Endothelial cell of umbilical vein (primary cell): ENCODE measurements around the gene VCL. TPM values are rescaled to one million over a fixed set of nuclear protein-coding genes. Genes with fewer than 3 reads are reported as not detected.
A peak's percentile ranks its signal among the peaks of the same experiment; 100 is the strongest.

Experiments
- BruUV-seq: library from RNA; stranded (reverse); fragments of 400-500 nt; replicated peaks from 2 replicates; lab custom pipeline; 2021; lab: Mats Ljungman, UMichigan
- CTCF ChIA-PET: fragments of 300-600, 350-600 bp; sonication (Branson Sonifier 250); formaldehyde crosslinking; loops from one replicate; lab custom pipeline; 2021; ENCODE audit warnings: antibody characterized with exemption, inconsistent platforms; lab: Charles Lee
- POLR2A ChIA-PET: fragments of 300-600, 350-600 bp; sonication (Branson Sonifier 250); formaldehyde crosslinking; loops from one replicate; lab custom pipeline; 2021; ENCODE audit warnings: antibody characterized with exemption, inconsistent platforms; lab: Charles Lee
- DNase-seq: peaks from one replicate; pipeline ENCODE4 v3.0.0-alpha.2; 2011; ENCODE audit warnings: low read depth, low spot score
- FAIRE-seq: peaks from 2 replicates; lab custom pipeline; 2011; peaks lifted over from hg19 to GRCh38; lab: Jason Lieb, UNC
- H2AFZ ChIP-seq: 2 replicates; pipeline ENCODE4 v1.6.0; 2012; ENCODE audit warnings: low read depth, low read length, control low read depth, inconsistent platforms
- H3K27ac ChIP-seq: 2 replicates; pipeline ENCODE4 v1.5.1; 2011; ENCODE audit warnings: low read depth, mild to moderate bottlenecking, control low read depth, low read length, moderate library complexity; ENCODE audit not compliant: insufficient read depth
- H3K27me3 ChIP-seq, 2 experiments: 2 replicates each; pipeline versions ENCODE4 v1.6.0 to v1.6.1; 2011; ENCODE audit warnings: low read length in 2 of 2, mixed read lengths in 1 of 2; ENCODE audit not compliant: control insufficient read depth in 2 of 2, insufficient read depth in 2 of 2
- H3K36me3 ChIP-seq, 2 experiments: 2 replicates in 1 of 2; 3 replicates in 1 of 2; pipeline ENCODE4 v1.5.1; 2011; ENCODE audit warnings: low read length in 2 of 2, mild to moderate bottlenecking in 1 of 2, moderate library complexity in 1 of 2; ENCODE audit not compliant: control insufficient read depth in 2 of 2, insufficient read depth in 2 of 2; ENCODE audit errors: extremely low read depth in 1 of 2
- H3K4me1 ChIP-seq: 3 replicates; pipeline ENCODE4 v1.5.1; 2011; ENCODE audit warnings: mild to moderate bottlenecking, low read length; ENCODE audit not compliant: control insufficient read depth, insufficient read depth; ENCODE audit errors: extremely low read depth
- H3K4me2 ChIP-seq: 2 replicates; pipeline ENCODE4 v1.6.1; 2011; ENCODE audit warnings: low read length, control low read depth, mixed read lengths; ENCODE audit not compliant: insufficient read depth
- H3K4me3 ChIP-seq, 3 experiments: fragments of 200-600 bp in 1 of 3; sonication (generic), shearing (Covaris generic) in 1 of 3; replicated peaks in 1 of 3; 2 replicates each; pipeline ENCODE4 v1.5.1; 2011 to 2016; ENCODE audit warnings: control low read depth in 3 of 3, low read length in 3 of 3, mild to moderate bottlenecking in 2 of 3, inconsistent platforms in 1 of 3, low read depth in 1 of 3, moderate library complexity in 1 of 3; ENCODE audit not compliant: insufficient read depth in 1 of 3
- H3K79me2 ChIP-seq: 2 replicates; pipeline ENCODE4 v1.6.0; 2012; ENCODE audit warnings: low read length, inconsistent platforms; ENCODE audit not compliant: control insufficient read depth, insufficient read depth
- H3K9ac ChIP-seq: replicated peaks from 2 replicates; pipeline ENCODE3; 2011; ENCODE audit warnings: low read length, control low read depth; ENCODE audit not compliant: insufficient read depth; ENCODE audit errors: extremely low read depth
- H3K9me1 ChIP-seq: replicated peaks from 3 replicates; pipeline ENCODE4 v1.6.0; 2011; ENCODE audit warnings: mild to moderate bottlenecking, low read length; ENCODE audit not compliant: control insufficient read depth, insufficient read depth; ENCODE audit errors: extremely low read depth
- H3K9me3 ChIP-seq: replicated peaks from 2 replicates; pipeline ENCODE4 v1.5.1; 2012; ENCODE audit warnings: low read length, inconsistent platforms; ENCODE audit not compliant: control insufficient read depth, insufficient read depth
- H4K20me1 ChIP-seq: replicated peaks from 2 replicates; pipeline ENCODE3; 2011; ENCODE audit warnings: mild to moderate bottlenecking, low read length; ENCODE audit not compliant: control insufficient read depth, insufficient read depth; ENCODE audit errors: extremely low read depth
- CTCF ChIP-seq, 2 donors: IDR thresholded peaks; 1 replicate in 1 of 2; 2 replicates in 1 of 2; pipeline ENCODE4 v1.5.1; 2011; ENCODE audit warnings: low read length in 2 of 2, mild to moderate bottlenecking in 2 of 2, moderate library complexity in 2 of 2, control low read depth in 1 of 2, inconsistent platforms in 1 of 2, low read depth in 1 of 2; ENCODE audit not compliant: insufficient read depth in 1 of 2; ENCODE audit errors: extremely low read depth in 1 of 2
- EZH2 ChIP-seq: IDR thresholded peaks from 2 replicates; pipeline ENCODE4 v1.6.1; 2012; ENCODE audit warnings: borderline replicate concordance, low read depth, mild to moderate bottlenecking, moderate library complexity, low read length, inconsistent platforms; ENCODE audit not compliant: severe bottlenecking
- FOS ChIP-seq: IDR thresholded peaks from 2 replicates; pipeline ENCODE4 v1.6.1; 2011; ENCODE audit warnings: mild to moderate bottlenecking, low read length, moderate library complexity, borderline replicate concordance; ENCODE audit not compliant: insufficient read depth
- GATA2 ChIP-seq: IDR thresholded peaks from 2 replicates; pipeline ENCODE4 v1.7.0; 2011; ENCODE audit warnings: low read depth, mild to moderate bottlenecking, moderate library complexity, mixed read lengths, low read length; ENCODE audit not compliant: insufficient read length, insufficient read depth
- JUN ChIP-seq: IDR thresholded peaks from 2 replicates; pipeline ENCODE4 v1.6.1; 2011; ENCODE audit warnings: borderline replicate concordance, low read depth; ENCODE audit not compliant: insufficient read length, insufficient read depth
- MAX ChIP-seq: IDR thresholded peaks from 2 replicates; pipeline ENCODE4 v1.6.1; 2011; ENCODE audit not compliant: insufficient read depth, insufficient read length
- MYC ChIP-seq: IDR thresholded peaks from one replicate; pipeline ENCODE4 v1.6.1; 2011; ENCODE audit warnings: mild to moderate bottlenecking, low read depth, low read length
- POLR2A ChIP-seq: IDR thresholded peaks from 2 replicates; pipeline ENCODE4 v1.6.1; 2012; ENCODE audit warnings: low read depth, mild to moderate bottlenecking, control low read depth, low read length
- POLR2AphosphoS5 ChIP-seq: IDR thresholded peaks from 2 replicates; pipeline ENCODE4 v1.6.1; 2012; ENCODE audit warnings: low read depth, mild to moderate bottlenecking, control low read depth, low read length, moderate library complexity; ENCODE audit not compliant: insufficient read depth
- dilution Hi-C: fragments of 300-500 bp; cut with MboI; formaldehyde crosslinking; loops from one replicate; pipeline ENCODE4 v1.15.0; 2019; ENCODE audit warnings: low sequenced_read_pairs; ENCODE audit not compliant: extremely low pct_ligation_motif_present
- intact Hi-C: fragments of 100-400 bp; cut with micrococcal nuclease; formaldehyde crosslinking; loops from one replicate; pipeline ENCODE4 v1.10.0; 2022
- polyA plus RNA-seq, 4 experiments: library from polyadenylated mRNA; depleted of rRNA in 3 of 4; stranded (reverse) in 3 of 4; unstranded in 1 of 4; fragments of >200 nt; gene quantifications; 2 replicates each; pipeline versions ENCODE4 v1.2.1 to v1.2.3, GENCODE V29; 2011 to 2012; ENCODE audit warnings: missing spikeins in 1 of 4
- total RNA-seq: library from RNA; stranded (reverse); gene quantifications from 2 replicates; pipeline ENCODE4 v1.2.3, GENCODE V29; 2021

VCL gene
- total and polyA plus RNA-seq, 2 donors (not counting 3 experiments of a cell fraction or from before 2014, with no cell fraction given): 95.4 to 231 TPM

GRCh38 chr10:74079028-74079935, 81.4 kb downstream of the VCL start:
- POLR2A ChIA-PET: interaction anchor here (1.1 to 1.2 kb wide), 2 partner anchors 180 to 193 kb away, joined by 3 to 4 read pairs; no protein-coding TSS in a partner anchor
- Histone ChIP-seq H3K79me2 (peaks cover 53% of the 10 kb centered on the region), H3K36me3 (peaks cover 10 to 21% of the 10 kb centered on the region in 2 experiments)

More at GRCh38 chr10:74079028-74079935, 81.4 kb downstream of the VCL start:
- no peaks in the 10 kb centered on the region for H3K9me1 ChIP-seq
- intact Hi-C loops: loop anchor here (1.0 kb wide), 1 partner anchor 8 kb away; no protein-coding TSS in a partner anchor
- BruUV-seq: TSS peak; percentile 85
- DNase-seq (peak; percentile 83), FAIRE-seq (no peak)
- H3K9ac ChIP-seq: peak overlapping the region; percentile 66
- H2AFZ ChIP-seq: no peak overlapping the region
- CTCF ChIA-PET: interaction anchor here (0.7 to 8.1 kb wide), 18 partner anchors 8 to 200 kb away, joined by 3 to 191 read pairs (median 5); partner anchors contain the start of gene VCL
- no peaks in the 10 kb centered on the region for H3K27me3 ChIP-seq
- no peak for TF ChIP-seq CTCF (IDR thresholded peaks at IDR 0.05; ENCODE audit: extremely low read depth in 1 of 2, insufficient read depth in 1 of 2, low read depth in 1 of 2, low read length in 2 of 2)
- no peak for TF ChIP-seq GATA2
- no peak for TF ChIP-seq EZH2
- TF ChIP-seq POLR2A: no peak
- TF ChIP-seq JUN: no peak
- no peak for TF ChIP-seq MYC
- TF ChIP-seq POLR2AphosphoS5: no peak
- no peak for TF ChIP-seq MAX
- no peak for TF ChIP-seq FOS
- H3K4me1 ChIP-seq: peaks cover 50% of the 10 kb centered on the region
- peak overlapping the region; percentile 91 for H3K4me2 ChIP-seq
- peak overlapping the region; percentile 90 for H3K27ac ChIP-seq
- H4K20me1 ChIP-seq: no peaks in the 10 kb centered on the region
- H3K4me3 ChIP-seq: no peak overlapping the region
- no peaks in the 10 kb centered on the region for H3K9me3 ChIP-seq
- dilution Hi-C loops: no loop called here
